ENCODE data around the gene CDC42BPA. TPM values are rescaled to one million over a fixed set of nuclear protein-coding genes. Genes with fewer than 3 reads are reported as not detected.

CDC42BPA gene
- polyA plus RNA-seq, 3 donors = 0.20 to 0.45 (median 0.39) TPM

DNA sequence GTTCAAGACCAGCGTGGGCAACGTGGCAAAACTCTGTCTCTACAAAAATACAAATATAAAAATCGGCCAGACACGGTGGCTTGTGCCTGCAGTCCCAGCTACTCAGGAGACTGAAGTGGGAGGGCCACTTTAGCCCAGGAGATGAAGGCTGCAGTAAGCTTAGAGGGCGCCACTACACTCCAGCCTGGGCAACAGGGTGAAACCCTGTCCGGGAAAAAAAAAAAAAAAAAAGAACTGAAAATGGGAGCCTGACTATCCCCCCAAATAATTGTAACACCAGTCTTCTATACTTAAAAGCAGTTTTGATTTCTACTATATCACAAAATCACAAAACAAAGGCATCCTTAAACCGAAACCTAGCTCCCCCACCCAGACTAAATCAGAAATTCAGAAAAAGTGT is 60.3 kb downstream of the CDC42BPA start:
- Mint-ChIP-seq H3K27me3 (ENCODE audit: low read depth in 3 of 3) (peaks cover 0 to 2% (median 0%) of the 10 kb centered on the region in 3 donors), H3K4me1 (no peaks in the 10 kb centered on the region), H3K27ac (no peak overlapping the region), H3K4me3 (no peak overlapping the region), H3K36me3 (peaks cover 0 to 3% of the 10 kb centered on the region in 2 donors), H3K9me3 (peaks cover 0 to 1% (median 0%) of the 10 kb centered on the region in 7 donors)
- no peaks in the 10 kb centered on the region for H4K20me1 ChIP-seq (ENCODE audit: insufficient read depth, low read length)
- no peaks in the 10 kb centered on the region for H3K27me3 ChIP-seq (ENCODE audit: control insufficient read depth in 2 of 2, insufficient read depth in 2 of 2, low read length in 2 of 2)
- TF ChIP-seq, protein P1, sequence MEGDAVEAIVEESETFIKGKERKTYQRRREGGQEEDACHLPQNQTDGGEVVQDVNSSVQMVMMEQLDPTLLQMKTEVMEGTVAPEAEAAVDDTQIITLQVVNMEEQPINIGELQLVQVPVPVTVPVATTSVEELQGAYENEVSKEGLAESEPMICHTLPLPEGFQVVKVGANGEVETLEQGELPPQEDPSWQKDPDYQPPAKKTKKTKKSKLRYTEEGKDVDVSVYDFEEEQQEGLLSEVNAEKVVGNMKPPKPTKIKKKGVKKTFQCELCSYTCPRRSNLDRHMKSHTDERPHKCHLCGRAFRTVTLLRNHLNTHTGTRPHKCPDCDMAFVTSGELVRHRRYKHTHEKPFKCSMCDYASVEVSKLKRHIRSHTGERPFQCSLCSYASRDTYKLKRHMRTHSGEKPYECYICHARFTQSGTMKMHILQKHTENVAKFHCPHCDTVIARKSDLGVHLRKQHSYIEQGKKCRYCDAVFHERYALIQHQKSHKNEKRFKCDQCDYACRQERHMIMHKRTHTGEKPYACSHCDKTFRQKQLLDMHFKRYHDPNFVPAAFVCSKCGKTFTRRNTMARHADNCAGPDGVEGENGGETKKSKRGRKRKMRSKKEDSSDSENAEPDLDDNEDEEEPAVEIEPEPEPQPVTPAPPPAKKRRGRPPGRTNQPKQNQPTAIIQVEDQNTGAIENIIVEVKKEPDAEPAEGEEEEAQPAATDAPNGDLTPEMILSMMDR (IDR thresholded peaks at IDR 0.05) = no peak
- no peak overlapping the region for H3K9ac ChIP-seq (ENCODE audit: insufficient read depth, low read length, poor library complexity, severe bottlenecking)
- 95% methylated on average over 5 of the region's 7 CpGs for WGBS (ENCODE audit: insufficient coverage)
- no peaks in the 10 kb centered on the region for H3K4me1 ChIP-seq (ENCODE audit: control insufficient read depth in 1 of 2, insufficient read depth in 2 of 2, low read length in 2 of 2)
- H2AFZ ChIP-seq (ENCODE audit: insufficient read depth, low read depth, low read length, poor library complexity, severe bottlenecking) = no peak overlapping the region
- no peaks in the 10 kb centered on the region for H3K79me2 ChIP-seq (ENCODE audit: insufficient read depth, low read length)
- no peak overlapping the region for H3K4me3 ChIP-seq (replicated peaks in 1 of 3; ENCODE audit: low read depth in 2 of 3, low read length in 3 of 3)
- no peak for DNase-seq
- intact Hi-C loops (cut with micrococcal nuclease) = no loop called here
- no peaks in the 10 kb centered on the region for H3K36me3 ChIP-seq (replicated peaks in 1 of 2; ENCODE audit: control insufficient read depth in 1 of 2, insufficient read depth in 2 of 2, low read length in 2 of 2)
- H3K9me3 ChIP-seq (replicated peaks in 1 of 2; ENCODE audit: control insufficient read depth in 1 of 2, insufficient read depth in 1 of 2, low read length in 2 of 2) = no peaks in the 10 kb centered on the region
- no peak overlapping the region for H3K27ac ChIP-seq (ENCODE audit: low read depth in 1 of 2, low read length in 2 of 2)
- H3K4me2 ChIP-seq (replicated peaks; ENCODE audit: extremely low read depth, low read length, poor library complexity, severe bottlenecking) = no peak overlapping the region

DNA sequence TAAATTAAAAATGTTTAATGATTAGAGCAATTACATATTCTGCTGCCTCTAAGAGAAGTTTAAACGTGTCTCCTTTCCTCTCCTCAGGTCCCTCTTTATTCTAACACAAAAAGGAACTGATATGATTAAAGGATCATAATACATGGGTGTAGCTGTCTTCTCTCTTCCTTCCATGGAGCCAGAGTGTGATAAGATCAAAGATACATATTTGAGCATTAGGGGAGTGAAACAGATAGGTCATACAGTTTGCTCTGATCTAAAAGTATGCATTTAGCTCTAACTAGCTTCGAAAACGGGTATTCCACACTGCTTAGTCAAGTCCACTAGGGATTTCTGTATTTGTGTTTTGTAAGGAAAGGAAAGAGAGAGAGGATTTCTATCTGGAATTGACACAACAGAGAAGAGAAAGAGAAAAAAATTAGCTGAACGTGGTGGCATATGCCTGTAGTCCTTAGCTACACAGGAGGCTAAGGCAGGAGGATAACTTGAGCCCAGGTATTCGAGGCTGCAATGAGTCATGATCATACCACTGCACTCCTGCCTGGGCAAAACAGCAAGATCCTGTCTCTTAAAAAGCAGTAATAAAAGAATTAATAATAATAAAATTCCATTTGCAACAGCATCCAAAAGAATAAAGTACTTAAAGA is 63.1 kb downstream of the CDC42BPA start:
- Histone ChIP-seq H4K20me1 (ENCODE audit: insufficient read depth, low read length) (no peaks in the 10 kb centered on the region), H3K79me2 (ENCODE audit: insufficient read depth, low read length) (no peaks in the 10 kb centered on the region), H3K27me3 (ENCODE audit: control insufficient read depth in 2 of 2, insufficient read depth in 2 of 2, low read length in 2 of 2) (no peaks in the 10 kb centered on the region), H3K9ac (ENCODE audit: insufficient read depth, low read length, poor library complexity, severe bottlenecking) (no peak overlapping the region), H3K9me3 (replicated peaks in 1 of 2; ENCODE audit: control insufficient read depth in 1 of 2, insufficient read depth in 1 of 2, low read length in 2 of 2) (no peaks in the 10 kb centered on the region), H3K4me1 (ENCODE audit: control insufficient read depth in 1 of 2, insufficient read depth in 2 of 2, low read length in 2 of 2) (no peaks in the 10 kb centered on the region), H3K36me3 (replicated peaks in 1 of 2; ENCODE audit: control insufficient read depth in 1 of 2, insufficient read depth in 2 of 2, low read length in 2 of 2) (no peaks in the 10 kb centered on the region), H3K27ac (ENCODE audit: low read depth in 1 of 2, low read length in 2 of 2) (no peak overlapping the region), H3K4me3 (replicated peaks in 1 of 3; ENCODE audit: low read depth in 2 of 3, low read length in 3 of 3) (no peak overlapping the region), H2AFZ (ENCODE audit: insufficient read depth, low read depth, low read length, poor library complexity, severe bottlenecking) (no peak overlapping the region), H3K4me2 (replicated peaks; ENCODE audit: extremely low read depth, low read length, poor library complexity, severe bottlenecking) (no peak overlapping the region)
- intact Hi-C loops (cut with micrococcal nuclease) = no loop called here
- H3K4me1 Mint-ChIP-seq = no peaks in the 10 kb centered on the region
- H3K27me3 Mint-ChIP-seq (ENCODE audit: low read depth in 3 of 3) = peaks cover 0 to 4% (median 2%) of the 10 kb centered on the region in 3 donors
- 86% methylated on average over 2 of the region's 5 CpGs for WGBS (ENCODE audit: insufficient coverage)
- no peak overlapping the region for H3K4me3 Mint-ChIP-seq
- no peak for DNase-seq
- H3K9me3 Mint-ChIP-seq = peaks cover 0 to 2% (median 0%) of the 10 kb centered on the region in 7 donors
- no peak overlapping the region for H3K27ac Mint-ChIP-seq
- TF ChIP-seq, protein P1 (IDR thresholded peaks at IDR 0.05) = no peak
- peaks cover 0 to 4% of the 10 kb centered on the region in 2 donors for H3K36me3 Mint-ChIP-seq
